HG02943 (cell line): ENCODE data around the gene COX6B2.

Source experiments
- ATAC-seq: cut with Tn5 transposase; IDR thresholded peaks from one replicate; pipeline ENCODE4 v1.9.1; 2021; ENCODE audit warnings: mild to moderate bottlenecking, low read depth, moderate library complexity; ENCODE audit not compliant: unreplicated experiment

The COX6B2 gene

GRCh38 chr19:55362990-55363716, 8.6 kb upstream of the COX6B2 start, which contains the start of gene GARIN5B:
Gene GARIN5B (minus strand): TSS chr19:55363260. CDS start chr19:55363066, 194 bp downstream.
- no peak for ATAC-seq

- ATAC-seq: no peak
Measured at GRCh38 chr19:55362174-55362989, 7.9 kb upstream of the COX6B2 start.

GRCh38 chr19:55360902-55361301, 6.4 kb upstream of the COX6B2 start:
- ATAC-seq: no peak

- ATAC-seq: no peak
Measured at GRCh38 chr19:55358943-55359908, 4.7 kb upstream of the COX6B2 start.

GRCh38 chr19:55358493-55358892, 4.0 kb upstream of the COX6B2 start:
- no peak for ATAC-seq

- ATAC-seq: no peak
Measured at GRCh38 chr19:55355213-55355821, 798 bp upstream of the COX6B2 start.

- ATAC-seq: no peak
Measured at GRCh38 chr19:55353803-55354697, 469 bp downstream of the COX6B2 start.

- no peak for ATAC-seq
Measured at GRCh38 chr19:55353356-55353802, 1.1 kb downstream of the COX6B2 start.

GRCh38 chr19:55352549-55353145, 1.9 kb downstream of the COX6B2 start:
- no peak for ATAC-seq

- ATAC-seq: no peak
Measured at GRCh38 chr19:55352040-55352439, 2.5 kb downstream of the COX6B2 start.

GRCh38 chr19:55350620-55351315, 3.8 kb downstream of the COX6B2 start:
- no peak for ATAC-seq

- no peak for ATAC-seq
Measured at GRCh38 chr19:55348317-55349034, 6.0 kb downstream of the COX6B2 start.

- no peak for ATAC-seq
Measured at GRCh38 chr19:55347442-55348009, 7.0 kb downstream of the COX6B2 start.

GRCh38 chr19:55346725-55347441, 7.6 kb downstream of the COX6B2 start:
- ATAC-seq: no peak

GRCh38 chr19:55345818-55346724, 8.4 kb downstream of the COX6B2 start:
- ATAC-seq: no peak
